GM12878 (cell line): ENCODE results near the gene S1PR2.

Source experiments
- CBX3 ChIP-seq: fragments of 200-600 bp; sonication (generic); IDR thresholded peaks from 2 replicates; pipeline ENCODE4 v1.6.1; 2016; ENCODE audit warnings: low read depth, borderline replicate concordance
- POLR2AphosphoS5 ChIP-seq: IDR thresholded peaks from 2 replicates; pipeline ENCODE4 v1.6.1; 2011; ENCODE audit warnings: mild to moderate bottlenecking, low read length, inconsistent platforms
- TAF1 ChIP-seq: IDR thresholded peaks from 2 replicates; pipeline ENCODE4 v1.6.1; 2011; ENCODE audit warnings: mild to moderate bottlenecking, low read depth, low read length, borderline replicate concordance
- USF1 ChIP-seq: IDR thresholded peaks from 2 replicates; pipeline ENCODE4 v1.6.1; 2011; ENCODE audit warnings: borderline replicate concordance, low read depth, mild to moderate bottlenecking, moderate library complexity, mixed read lengths, low read length; ENCODE audit not compliant: insufficient read depth; ENCODE audit errors: extremely low read length
- TF ChIP-seq, protein P1 (sequence below), 3 experiments: IDR thresholded peaks in 2 of 3; conservative IDR thresholded peaks in 1 of 3; 2 replicates each; pipeline ENCODE4 v1.5.1; 2011; ENCODE audit warnings: low read depth in 3 of 3, low read length in 3 of 3, mild to moderate bottlenecking in 3 of 3, control low read depth in 2 of 3, moderate library complexity in 2 of 3, inconsistent platforms in 1 of 3, mixed read lengths in 1 of 3; ENCODE audit not compliant: control insufficient read depth in 2 of 3, insufficient read depth in 1 of 3; ENCODE audit errors: extremely low read depth in 1 of 3

DNA sequence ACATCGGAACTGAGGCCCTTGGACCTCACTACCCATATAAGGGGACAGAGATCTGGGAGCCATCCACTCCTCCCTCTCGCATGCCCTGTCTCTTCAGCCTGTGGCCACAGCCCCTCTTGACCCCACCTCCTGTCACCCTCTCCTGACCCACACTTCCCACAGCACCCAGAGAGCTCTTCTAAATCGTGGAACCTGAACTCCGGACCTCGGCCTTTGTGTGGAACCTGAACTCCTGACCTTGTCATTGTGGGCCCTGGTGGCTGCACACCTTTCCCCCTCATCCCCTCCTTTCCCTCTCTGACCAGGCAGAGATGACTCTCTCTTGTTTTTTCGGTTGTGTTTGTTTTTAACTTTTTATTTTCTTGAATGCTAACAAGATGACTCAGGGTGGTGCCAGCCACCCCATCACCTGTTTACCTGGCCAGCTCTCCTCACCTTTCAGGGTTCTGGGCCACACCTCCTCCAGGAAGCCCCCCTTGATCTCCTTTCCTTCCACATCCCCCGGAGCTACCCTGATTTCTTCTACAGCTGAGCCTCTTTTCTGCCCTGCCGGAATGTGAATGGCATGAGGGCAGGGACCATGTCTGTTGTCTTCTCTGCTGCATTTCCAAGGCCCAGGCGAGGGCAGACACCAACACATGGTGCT is 26.0 kb upstream of the S1PR2 start:
- TF ChIP-seq USF1 (no peak), POLR2AphosphoS5 (no peak), TAF1 (no peak), CBX3 (no peak)
- TF ChIP-seq, protein P1, sequence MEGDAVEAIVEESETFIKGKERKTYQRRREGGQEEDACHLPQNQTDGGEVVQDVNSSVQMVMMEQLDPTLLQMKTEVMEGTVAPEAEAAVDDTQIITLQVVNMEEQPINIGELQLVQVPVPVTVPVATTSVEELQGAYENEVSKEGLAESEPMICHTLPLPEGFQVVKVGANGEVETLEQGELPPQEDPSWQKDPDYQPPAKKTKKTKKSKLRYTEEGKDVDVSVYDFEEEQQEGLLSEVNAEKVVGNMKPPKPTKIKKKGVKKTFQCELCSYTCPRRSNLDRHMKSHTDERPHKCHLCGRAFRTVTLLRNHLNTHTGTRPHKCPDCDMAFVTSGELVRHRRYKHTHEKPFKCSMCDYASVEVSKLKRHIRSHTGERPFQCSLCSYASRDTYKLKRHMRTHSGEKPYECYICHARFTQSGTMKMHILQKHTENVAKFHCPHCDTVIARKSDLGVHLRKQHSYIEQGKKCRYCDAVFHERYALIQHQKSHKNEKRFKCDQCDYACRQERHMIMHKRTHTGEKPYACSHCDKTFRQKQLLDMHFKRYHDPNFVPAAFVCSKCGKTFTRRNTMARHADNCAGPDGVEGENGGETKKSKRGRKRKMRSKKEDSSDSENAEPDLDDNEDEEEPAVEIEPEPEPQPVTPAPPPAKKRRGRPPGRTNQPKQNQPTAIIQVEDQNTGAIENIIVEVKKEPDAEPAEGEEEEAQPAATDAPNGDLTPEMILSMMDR (IDR thresholded peaks at IDR 0.05 in 2 of 3, conservative IDR thresholded peaks at IDR 0.05 in 1 of 3; ENCODE audit: control insufficient read depth in 2 of 3, extremely low read depth in 1 of 3, insufficient read depth in 1 of 3, low read depth in 3 of 3, low read length in 3 of 3), result no peak
